ENCODE measurements around the gene HIPK2. TPM values are rescaled to one million over a fixed set of nuclear protein-coding genes. Genes with fewer than 3 reads are reported as not detected.

Gene HIPK2
- polyA plus RNA-seq, 1 donor, result 12.6 TPM

GRCh38 chr7:139698278-139698677 lies 79.5 kb downstream of the HIPK2 start:
- H3K27me3 ChIP-seq (ENCODE audit: control insufficient read depth, insufficient read depth, low read length), result no peaks in the 10 kb centered on the region
- H3K4me1 ChIP-seq (ENCODE audit: control insufficient read depth, insufficient read depth, low read length), result no peaks in the 10 kb centered on the region
- H3K4me3 ChIP-seq (ENCODE audit: low read length), result no peak overlapping the region
- no peaks in the 10 kb centered on the region for H3K9me3 ChIP-seq (ENCODE audit: control insufficient read depth, low read depth, low read length)
- H3K36me3 ChIP-seq (ENCODE audit: control insufficient read depth, insufficient read depth, low read length), result no peaks in the 10 kb centered on the region
- no peak overlapping the region for H3K27ac ChIP-seq (ENCODE audit: low read length)
- 100% methylated on average over 6 of the region's 9 CpGs for WGBS (ENCODE audit: insufficient coverage, low lambda C conversion rate)
- no peak for DNase-seq

DNA sequence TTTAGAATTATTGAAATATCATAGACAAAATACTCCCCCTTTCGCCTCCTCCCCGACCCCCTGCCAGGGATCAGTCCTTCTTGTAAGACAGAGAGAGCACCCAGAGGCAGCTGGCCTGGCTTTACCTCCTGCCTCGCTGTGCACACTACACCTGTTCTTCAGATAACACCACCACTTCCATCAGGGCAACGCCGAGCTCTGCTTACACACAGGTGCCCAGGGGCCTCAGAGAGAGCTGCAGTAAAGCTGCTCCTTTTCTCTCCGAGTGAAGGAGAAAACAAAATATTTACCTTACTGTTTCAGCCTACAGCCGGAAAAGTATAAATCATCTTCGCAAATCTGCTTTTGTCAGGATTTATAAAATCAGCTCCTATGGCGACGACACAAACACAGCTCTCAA lies 80.7 kb downstream of the HIPK2 start:
- H3K27me3 ChIP-seq (ENCODE audit: control insufficient read depth, insufficient read depth, low read length), result no peaks in the 10 kb centered on the region
- H3K36me3 ChIP-seq (ENCODE audit: control insufficient read depth, insufficient read depth, low read length), result no peaks in the 10 kb centered on the region
- no peak overlapping the region for H3K4me3 ChIP-seq (ENCODE audit: low read length)
- no peak overlapping the region for H3K27ac ChIP-seq (ENCODE audit: low read length)
- 63% methylated on average over 2 of the region's 10 CpGs for WGBS (ENCODE audit: insufficient coverage, low lambda C conversion rate)
- H3K9me3 ChIP-seq (ENCODE audit: control insufficient read depth, low read depth, low read length), result no peaks in the 10 kb centered on the region
- peak in 1 of 2 donors; percentile 27 for DNase-seq
- no peaks in the 10 kb centered on the region for H3K4me1 ChIP-seq (ENCODE audit: control insufficient read depth, insufficient read depth, low read length)

DNA sequence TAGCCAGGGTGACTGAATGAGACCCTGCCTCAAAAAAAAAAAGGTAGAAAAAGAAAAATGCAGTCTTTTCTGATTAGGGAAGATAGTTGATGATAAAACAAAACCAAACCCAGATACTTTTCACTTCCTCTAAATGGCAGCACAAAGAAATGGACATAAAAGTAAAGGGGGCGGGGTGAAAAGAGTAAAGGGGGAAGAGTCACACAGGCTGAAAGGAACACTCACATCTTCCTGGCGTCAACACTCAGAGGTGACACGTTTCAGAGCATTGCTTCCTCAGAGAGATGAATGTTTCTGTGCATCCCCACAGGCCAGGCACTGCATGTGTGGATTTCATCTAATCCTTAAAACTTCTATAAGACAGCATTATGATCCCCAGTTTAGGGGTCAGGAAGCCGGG lies 81.2 kb downstream of the HIPK2 start:
- WGBS (ENCODE audit: insufficient coverage, low lambda C conversion rate), result no CpG with 5 or more reads among the region's 4 CpGs
- no peaks in the 10 kb centered on the region for H3K36me3 ChIP-seq (ENCODE audit: control insufficient read depth, insufficient read depth, low read length)
- no peaks in the 10 kb centered on the region for H3K27me3 ChIP-seq (ENCODE audit: control insufficient read depth, insufficient read depth, low read length)
- H3K27ac ChIP-seq (ENCODE audit: low read length), result no peak overlapping the region
- no peak overlapping the region for H3K4me3 ChIP-seq (ENCODE audit: low read length)
- H3K9me3 ChIP-seq (ENCODE audit: control insufficient read depth, low read depth, low read length), result no peaks in the 10 kb centered on the region
- peaks cover 2% of the 10 kb centered on the region for H3K4me1 ChIP-seq (ENCODE audit: control insufficient read depth, insufficient read depth, low read length)
- DNase-seq, result no peak

GRCh38 chr7:139695588-139695987 lies 82.2 kb downstream of the HIPK2 start:
- no CpG with 5 or more reads among the region's 1 CpG for WGBS (ENCODE audit: insufficient coverage, low lambda C conversion rate)
- peaks cover 10% of the 10 kb centered on the region for H3K4me1 ChIP-seq (ENCODE audit: control insufficient read depth, insufficient read depth, low read length)
- no peaks in the 10 kb centered on the region for H3K9me3 ChIP-seq (ENCODE audit: control insufficient read depth, low read depth, low read length)
- no peak overlapping the region for H3K4me3 ChIP-seq (ENCODE audit: low read length)
- H3K27me3 ChIP-seq (ENCODE audit: control insufficient read depth, insufficient read depth, low read length), result no peaks in the 10 kb centered on the region
- DNase-seq, result no peak
- H3K27ac ChIP-seq (ENCODE audit: low read length), result no peak overlapping the region
- H3K36me3 ChIP-seq (ENCODE audit: control insufficient read depth, insufficient read depth, low read length), result no peaks in the 10 kb centered on the region

DNA sequence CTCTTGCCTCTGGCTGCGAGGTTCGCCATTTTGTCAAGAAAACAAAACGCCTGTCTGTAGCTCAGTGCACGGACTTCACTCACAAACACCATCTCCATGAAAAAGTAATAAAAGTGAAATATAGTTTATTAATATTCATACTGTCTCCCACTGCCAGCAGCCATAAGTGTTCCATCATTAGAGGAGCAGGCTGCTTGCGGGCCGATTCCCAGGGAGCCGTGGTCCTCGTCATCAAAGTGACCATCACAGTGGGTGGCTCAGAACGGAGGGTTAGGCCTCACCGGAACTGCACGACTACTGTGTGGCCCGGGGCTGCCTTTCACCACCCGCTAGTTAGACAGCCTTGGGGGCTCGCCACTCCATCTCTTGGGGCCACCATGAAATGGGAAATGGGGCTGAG lies 82.7 kb downstream of the HIPK2 start:
- Histone ChIP-seq H3K27ac (ENCODE audit: low read length) (no peak overlapping the region), H3K36me3 (ENCODE audit: control insufficient read depth, insufficient read depth, low read length) (peaks cover 1% of the 10 kb centered on the region), H3K27me3 (ENCODE audit: control insufficient read depth, insufficient read depth, low read length) (no peaks in the 10 kb centered on the region), H3K4me1 (ENCODE audit: control insufficient read depth, insufficient read depth, low read length) (peaks cover 11% of the 10 kb centered on the region), H3K4me3 (ENCODE audit: low read length) (no peak overlapping the region), H3K9me3 (ENCODE audit: control insufficient read depth, low read depth, low read length) (no peaks in the 10 kb centered on the region)
- DNase-seq, result no peak
- WGBS (ENCODE audit: insufficient coverage, low lambda C conversion rate), result no CpG with 5 or more reads among the region's 14 CpGs

DNA sequence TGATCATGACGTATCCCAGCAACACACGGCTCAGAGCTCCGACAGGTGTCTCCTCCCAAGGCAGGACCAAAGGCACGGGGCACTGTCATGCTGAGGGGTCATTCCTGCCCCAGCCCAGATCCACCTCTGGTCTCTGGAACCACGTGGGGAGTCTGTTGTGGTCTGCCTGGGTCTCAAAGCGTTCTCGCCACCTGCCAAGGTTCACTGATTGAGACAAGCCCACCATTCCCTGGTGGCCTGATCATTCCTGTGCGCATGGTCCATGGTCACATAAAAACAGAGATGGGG lies 83.5 kb downstream of the HIPK2 start:
- H3K27me3 ChIP-seq (ENCODE audit: control insufficient read depth, insufficient read depth, low read length), result no peaks in the 10 kb centered on the region
- peaks cover 11% of the 10 kb centered on the region for H3K4me1 ChIP-seq (ENCODE audit: control insufficient read depth, insufficient read depth, low read length)
- no peak overlapping the region for H3K4me3 ChIP-seq (ENCODE audit: low read length)
- no peak overlapping the region for H3K27ac ChIP-seq (ENCODE audit: low read length)
- no peak for DNase-seq
- H3K36me3 ChIP-seq (ENCODE audit: control insufficient read depth, insufficient read depth, low read length), result peaks cover 2% of the 10 kb centered on the region
- no peaks in the 10 kb centered on the region for H3K9me3 ChIP-seq (ENCODE audit: control insufficient read depth, low read depth, low read length)
- WGBS (ENCODE audit: insufficient coverage, low lambda C conversion rate), result no CpG with 5 or more reads among the region's 8 CpGs

DNA sequence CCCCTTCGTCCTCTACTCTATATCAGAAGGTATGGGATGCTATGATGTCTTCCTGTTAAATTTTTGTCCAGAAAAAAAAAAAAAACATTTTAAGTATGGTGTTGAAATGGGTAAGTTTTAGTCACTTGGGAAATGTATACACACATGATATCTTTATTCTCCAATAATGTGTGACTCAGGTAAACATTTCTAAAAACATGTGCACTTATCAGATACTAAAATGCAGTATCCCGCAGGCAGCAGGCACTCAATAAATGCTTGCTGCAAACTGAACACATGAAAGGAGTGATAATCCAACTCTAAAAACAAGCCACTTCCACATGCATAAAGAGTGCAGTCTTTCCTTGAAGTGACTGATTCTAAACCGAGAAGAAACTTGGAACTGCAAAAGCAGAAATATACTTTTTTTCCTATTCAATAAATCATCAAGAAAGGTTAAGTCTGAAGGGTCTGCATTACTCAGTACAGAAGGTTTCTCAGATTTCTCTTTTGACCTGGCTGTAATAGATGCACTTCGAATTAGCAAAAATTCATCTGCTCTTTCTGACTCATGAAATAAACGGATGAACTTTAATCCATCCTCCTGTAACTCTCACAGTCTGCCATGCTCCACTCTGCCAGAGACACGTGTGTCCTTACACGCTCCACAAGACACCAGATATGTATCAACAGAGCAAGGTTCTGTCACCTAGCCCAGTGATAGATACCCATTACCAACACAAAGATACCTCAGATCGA lies 84.0 kb downstream of the HIPK2 start:
- Histone ChIP-seq H3K27ac (ENCODE audit: low read length) (no peak overlapping the region), H3K4me1 (ENCODE audit: control insufficient read depth, insufficient read depth, low read length) (peaks cover 11% of the 10 kb centered on the region), H3K27me3 (ENCODE audit: control insufficient read depth, insufficient read depth, low read length) (no peaks in the 10 kb centered on the region), H3K9me3 (ENCODE audit: control insufficient read depth, low read depth, low read length) (no peaks in the 10 kb centered on the region), H3K4me3 (ENCODE audit: low read length) (no peak overlapping the region), H3K36me3 (ENCODE audit: control insufficient read depth, insufficient read depth, low read length) (peaks cover 4% of the 10 kb centered on the region)
- no peak for DNase-seq
- WGBS (ENCODE audit: insufficient coverage, low lambda C conversion rate), result 100% methylated on average over 2 of the region's 8 CpGs

DNA sequence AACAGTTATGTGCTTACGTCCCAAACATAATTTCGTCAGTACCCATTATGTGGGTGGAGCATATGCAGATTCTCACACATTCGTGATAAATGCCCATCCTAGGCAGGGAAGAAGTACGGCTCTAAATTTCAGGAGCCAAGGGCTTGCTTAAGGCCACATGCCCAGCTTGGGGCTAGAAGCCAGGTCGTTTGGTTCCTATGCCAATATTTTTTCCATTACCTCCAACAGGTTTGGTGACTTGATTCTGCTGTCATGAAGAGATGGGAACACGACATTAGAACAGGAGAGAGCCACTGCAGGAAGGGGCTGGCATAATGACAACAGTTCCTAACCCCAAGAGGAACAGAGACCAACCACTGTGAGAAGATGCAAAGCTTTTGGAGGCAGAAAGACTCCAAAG lies 85.1 kb downstream of the HIPK2 start:
- Histone ChIP-seq H3K36me3 (ENCODE audit: control insufficient read depth, insufficient read depth, low read length) (peaks cover 4% of the 10 kb centered on the region), H3K4me3 (ENCODE audit: low read length) (no peak overlapping the region), H3K9me3 (ENCODE audit: control insufficient read depth, low read depth, low read length) (no peaks in the 10 kb centered on the region), H3K27me3 (ENCODE audit: control insufficient read depth, insufficient read depth, low read length) (no peaks in the 10 kb centered on the region), H3K4me1 (ENCODE audit: control insufficient read depth, insufficient read depth, low read length) (peaks cover 11% of the 10 kb centered on the region), H3K27ac (ENCODE audit: low read length) (no peak overlapping the region)
- no peak for DNase-seq
- 100% methylated on average over 1 of the region's 6 CpGs for WGBS (ENCODE audit: insufficient coverage, low lambda C conversion rate)

GRCh38 chr7:139691253-139691781 lies 86.5 kb downstream of the HIPK2 start:
- DNase-seq, result peak; percentile 64 to 82
- Histone ChIP-seq H3K36me3 (ENCODE audit: control insufficient read depth, insufficient read depth, low read length) (peaks cover 4% of the 10 kb centered on the region), H3K27me3 (ENCODE audit: control insufficient read depth, insufficient read depth, low read length) (no peaks in the 10 kb centered on the region), H3K4me3 (ENCODE audit: low read length) (no peak overlapping the region), H3K27ac (ENCODE audit: low read length) (peak overlapping the region; percentile 18), H3K9me3 (ENCODE audit: control insufficient read depth, low read depth, low read length) (no peaks in the 10 kb centered on the region), H3K4me1 (ENCODE audit: control insufficient read depth, insufficient read depth, low read length) (peaks cover 11% of the 10 kb centered on the region)
- WGBS (ENCODE audit: insufficient coverage, low lambda C conversion rate), result no CpG with 5 or more reads among the region's 5 CpGs

- Histone ChIP-seq H3K4me1 (ENCODE audit: control insufficient read depth, insufficient read depth, low read length) (peaks cover 15% of the 10 kb centered on the region), H3K27ac (ENCODE audit: low read length) (no peak overlapping the region), H3K4me3 (ENCODE audit: low read length) (no peak overlapping the region), H3K27me3 (ENCODE audit: control insufficient read depth, insufficient read depth, low read length) (no peaks in the 10 kb centered on the region), H3K9me3 (ENCODE audit: control insufficient read depth, low read depth, low read length) (no peaks in the 10 kb centered on the region), H3K36me3 (ENCODE audit: control insufficient read depth, insufficient read depth, low read length) (peaks cover 12% of the 10 kb centered on the region)
- DNase-seq, result no peak
- WGBS (ENCODE audit: insufficient coverage, low lambda C conversion rate), result 100% methylated on average over 1 of the region's 7 CpGs
Observed at GRCh38 chr7:139687980-139688632, 89.7 kb downstream of the HIPK2 start.

Data from large intestine (tissue), 3 donors.